Muscle of leg (tissue), 11 donors: ENCODE measurements around the gene SLC25A25. TPM values are rescaled to one million over a fixed set of nuclear protein-coding genes. Genes with fewer than 3 reads are reported as not detected.

ENCODE experiments used
- DNase-seq: peaks from one replicate; pipeline ENCODE4 v3.0.0; 2013
- H3K27ac ChIP-seq: one replicate; pipeline ENCODE4 v1.5.1; 2013; ENCODE audit warnings: mild to moderate bottlenecking, low read length, control low read depth
- H3K27me3 ChIP-seq: one replicate; pipeline ENCODE4 v1.6.1; 2013; ENCODE audit warnings: low read length; ENCODE audit not compliant: control insufficient read depth, insufficient read depth
- H3K36me3 ChIP-seq: one replicate; pipeline ENCODE4 v1.6.1; 2013; ENCODE audit warnings: low read length; ENCODE audit not compliant: control insufficient read depth, insufficient read depth
- H3K4me1 ChIP-seq: one replicate; pipeline ENCODE4 v1.6.1; 2013; ENCODE audit warnings: low read length; ENCODE audit not compliant: control insufficient read depth, insufficient read depth
- H3K4me3 ChIP-seq: one replicate; pipeline ENCODE4 v1.5.1; 2013; ENCODE audit warnings: low read length, control low read depth
- H3K9me3 ChIP-seq: replicated peaks from 2 replicates; pipeline ENCODE4 v1.6.1; 2013; ENCODE audit warnings: low read depth, low read length; ENCODE audit not compliant: control insufficient read depth
- WGBS: methylation state at CpG from one replicate; pipeline ENCODE4 v1.1.5; 2013; ENCODE audit warnings: missing lambda C conversion rate; ENCODE audit not compliant: insufficient coverage; 5-methylcytosine and 5-hydroxymethylcytosine counted together
- polyA plus RNA-seq, 8 donors: library from polyadenylated mRNA; unstranded; fragments of 120-200 nt; gene quantifications; one replicate each; pipeline versions ENCODE4 v1.2.1 to v1.2.3, GENCODE V29; 2013; ENCODE audit warnings: inconsistent platforms in 1 of 8, low replicate concordance in 1 of 8; ENCODE audit not compliant: insufficient read length in 8 of 8, insufficient read depth in 1 of 8
- total RNA-seq: library from RNA; stranded (reverse); fragments of 120-200 nt; gene quantifications from one replicate; pipeline ENCODE4 v1.2.4, GENCODE V29; 2013

The SLC25A25 gene
- total and polyA plus RNA-seq, 9 donors, result 12.9 to 15.3 (median 14.4) TPM

GRCh38 chr9:128118971-128119665, 51.1 kb downstream of the SLC25A25 start:
- H3K4me1 ChIP-seq, result peaks cover 20% of the 10 kb centered on the region
- no peak overlapping the region for H3K27ac ChIP-seq
- H3K9me3 ChIP-seq, result no peaks in the 10 kb centered on the region
- no peaks in the 10 kb centered on the region for H3K27me3 ChIP-seq
- peaks cover 39% of the 10 kb centered on the region for H3K36me3 ChIP-seq
- WGBS, result 70% methylated on average over 8 of the region's 15 CpGs
- DNase-seq, result no peak
- H3K4me3 ChIP-seq, result no peak overlapping the region

GRCh38 chr9:128120061-128120740, 52.2 kb downstream of the SLC25A25 start:
- no peak overlapping the region for H3K27ac ChIP-seq
- WGBS, result 79% methylated on average over 14 of the region's 20 CpGs
- no peak for DNase-seq
- H3K9me3 ChIP-seq, result no peaks in the 10 kb centered on the region
- H3K27me3 ChIP-seq, result no peaks in the 10 kb centered on the region
- peaks cover 45% of the 10 kb centered on the region for H3K36me3 ChIP-seq
- no peak overlapping the region for H3K4me3 ChIP-seq
- H3K4me1 ChIP-seq, result peaks cover 20% of the 10 kb centered on the region

- 82% methylated on average over 23 of the region's 29 CpGs for WGBS
- DNase-seq, result no peak
- no peak overlapping the region for H3K4me3 ChIP-seq
- H3K4me1 ChIP-seq, result peaks cover 25% of the 10 kb centered on the region
- peaks cover 43% of the 10 kb centered on the region for H3K36me3 ChIP-seq
- H3K9me3 ChIP-seq, result no peaks in the 10 kb centered on the region
- no peak overlapping the region for H3K27ac ChIP-seq
- no peaks in the 10 kb centered on the region for H3K27me3 ChIP-seq
Measured at GRCh38 chr9:128120741-128121465, 52.9 kb downstream of the SLC25A25 start.

GRCh38 chr9:128121466-128121810, 53.4 kb downstream of the SLC25A25 start:
- Histone ChIP-seq H3K4me1 (peaks cover 31% of the 10 kb centered on the region), H3K4me3 (no peak overlapping the region), H3K27me3 (no peaks in the 10 kb centered on the region), H3K27ac (no peak overlapping the region), H3K36me3 (peaks cover 43% of the 10 kb centered on the region), H3K9me3 (no peaks in the 10 kb centered on the region)
- 90% methylated on average over 3 of the region's 5 CpGs for WGBS
- DNase-seq, result no peak

GRCh38 chr9:128121924-128122808, 54.1 kb downstream of the SLC25A25 start:
- Histone ChIP-seq H3K36me3 (peaks cover 43% of the 10 kb centered on the region), H3K27ac (no peak overlapping the region), H3K9me3 (no peaks in the 10 kb centered on the region), H3K4me1 (peaks cover 35% of the 10 kb centered on the region), H3K4me3 (no peak overlapping the region), H3K27me3 (no peaks in the 10 kb centered on the region)
- WGBS, result 84% methylated on average over 22 of the region's 27 CpGs
- DNase-seq, result no peak

GRCh38 chr9:128122809-128123175, 54.8 kb downstream of the SLC25A25 start:
- H3K4me1 ChIP-seq, result peaks cover 29% of the 10 kb centered on the region
- H3K9me3 ChIP-seq, result no peaks in the 10 kb centered on the region
- no peak for DNase-seq
- no peaks in the 10 kb centered on the region for H3K27me3 ChIP-seq
- no peak overlapping the region for H3K27ac ChIP-seq
- peaks cover 43% of the 10 kb centered on the region for H3K36me3 ChIP-seq
- no peak overlapping the region for H3K4me3 ChIP-seq
- WGBS, result 87% methylated on average over 23 of the region's 24 CpGs

GRCh38 chr9:128123451-128124080, 55.5 kb downstream of the SLC25A25 start:
- Histone ChIP-seq H3K4me1 (peaks cover 24% of the 10 kb centered on the region), H3K9me3 (no peaks in the 10 kb centered on the region), H3K4me3 (no peak overlapping the region), H3K36me3 (peaks cover 43% of the 10 kb centered on the region), H3K27ac (no peak overlapping the region), H3K27me3 (no peaks in the 10 kb centered on the region)
- 87% methylated on average over 11 of the region's 21 CpGs for WGBS
- no peak for DNase-seq

- peaks cover 43% of the 10 kb centered on the region for H3K36me3 ChIP-seq
- 88% methylated on average over 4 of the region's 8 CpGs for WGBS
- H3K4me3 ChIP-seq, result no peak overlapping the region
- H3K27me3 ChIP-seq, result no peaks in the 10 kb centered on the region
- peaks cover 26% of the 10 kb centered on the region for H3K4me1 ChIP-seq
- no peak for DNase-seq
- H3K27ac ChIP-seq, result no peak overlapping the region
- H3K9me3 ChIP-seq, result no peaks in the 10 kb centered on the region
Measured at GRCh38 chr9:128124451-128124850, 56.4 kb downstream of the SLC25A25 start.

GRCh38 chr9:128124873-128125579, 57.0 kb downstream of the SLC25A25 start:
- Histone ChIP-seq H3K4me1 (peaks cover 24% of the 10 kb centered on the region), H3K27ac (no peak overlapping the region)

More at GRCh38 chr9:128124873-128125579, 57.0 kb downstream of the SLC25A25 start:
- DNase-seq, result peak; percentile 73
- no peaks in the 10 kb centered on the region for H3K9me3 ChIP-seq
- H3K4me3 ChIP-seq, result no peak overlapping the region
- 92% methylated on average over 8 of the region's 16 CpGs for WGBS
- H3K36me3 ChIP-seq, result peaks cover 43% of the 10 kb centered on the region
- H3K27me3 ChIP-seq, result no peaks in the 10 kb centered on the region
